HFFc6 (cell line): Measurements from ENCODE around the gene GABPB2. TPM values are rescaled to one million over a fixed set of nuclear protein-coding genes. Genes with fewer than 3 reads are reported as not detected.

Experiments used
- DNase-seq: peaks from one replicate; pipeline ENCODE4 v3.0.0-alpha.2; 2018
- H3K27ac Mint-ChIP-seq: 2 replicates; pipeline ENCODE4 v1.8.0; 2020; ENCODE audit warnings: mild to moderate bottlenecking, mixed read lengths
- H3K27me3 Mint-ChIP-seq: 2 replicates; pipeline ENCODE4 v1.8.0; 2021; ENCODE audit warnings: mild to moderate bottlenecking, moderate library complexity, mixed read lengths; ENCODE audit not compliant: insufficient read depth
- H3K36me3 Mint-ChIP-seq: 2 replicates; pipeline ENCODE4 v1.8.0; 2021; ENCODE audit warnings: low read depth, mixed read lengths
- H3K4me1 Mint-ChIP-seq: 2 replicates; pipeline ENCODE4 v1.8.0; 2020; ENCODE audit warnings: low read depth, mixed read lengths
- H3K4me3 Mint-ChIP-seq: 2 replicates; pipeline ENCODE4 v1.8.0; 2020; ENCODE audit warnings: mild to moderate bottlenecking, moderate library complexity, mixed read lengths
- H3K9me3 Mint-ChIP-seq: 2 replicates; pipeline ENCODE4 v1.8.0; 2020; ENCODE audit warnings: mild to moderate bottlenecking, mixed read lengths
- CTCF ChIP-seq: fragments of 200-600 bp; sonication (generic); IDR thresholded peaks from 2 replicates; pipeline ENCODE4 v1.5.0; 2021; ENCODE audit warnings: antibody characterized with exemption, mild to moderate bottlenecking
- total RNA-seq, 6 experiments: library from RNA; stranded (reverse); fragmentation: NEBNext Ultra II Directional; extraction: Animal tissue kit (Norgen Biotek cat#: 25700); gene quantifications; 2 replicates in 1 of 6; 3 replicates in 5 of 6; pipeline ENCODE4 v1.2.3, GENCODE V29; 2021

The GABPB2 gene
- total RNA-seq, 6 experiments from 2014 or later, result 10.6 to 12.2 (median 11.5) TPM

- no peak for DNase-seq
- Mint-ChIP-seq H3K9me3 (no peaks in the 10 kb centered on the region), H3K36me3 (no peaks in the 10 kb centered on the region), H3K4me3 (no peak overlapping the region), H3K4me1 (peaks cover 20% of the 10 kb centered on the region), H3K27me3 (peaks cover 17% of the 10 kb centered on the region), H3K27ac (no peak overlapping the region)
- TF ChIP-seq CTCF, result no peak
Observed at GRCh38 chr1:151143057-151143435, 72.5 kb downstream of the GABPB2 start.

GRCh38 chr1:151143986-151144385, 73.4 kb downstream of the GABPB2 start:
- DNase-seq, result no peak
- no peaks in the 10 kb centered on the region for H3K36me3 Mint-ChIP-seq
- no peak overlapping the region for H3K27ac Mint-ChIP-seq
- H3K27me3 Mint-ChIP-seq, result peaks cover 17% of the 10 kb centered on the region
- TF ChIP-seq CTCF, result no peak
- H3K4me3 Mint-ChIP-seq, result no peak overlapping the region
- no peaks in the 10 kb centered on the region for H3K9me3 Mint-ChIP-seq
- H3K4me1 Mint-ChIP-seq, result peaks cover 20% of the 10 kb centered on the region

- Mint-ChIP-seq H3K27me3 (peaks cover 15% of the 10 kb centered on the region), H3K36me3 (no peaks in the 10 kb centered on the region), H3K4me3 (no peak overlapping the region)
Observed at GRCh38 chr1:151144474-151145303, 74.1 kb downstream of the GABPB2 start.

DNA sequence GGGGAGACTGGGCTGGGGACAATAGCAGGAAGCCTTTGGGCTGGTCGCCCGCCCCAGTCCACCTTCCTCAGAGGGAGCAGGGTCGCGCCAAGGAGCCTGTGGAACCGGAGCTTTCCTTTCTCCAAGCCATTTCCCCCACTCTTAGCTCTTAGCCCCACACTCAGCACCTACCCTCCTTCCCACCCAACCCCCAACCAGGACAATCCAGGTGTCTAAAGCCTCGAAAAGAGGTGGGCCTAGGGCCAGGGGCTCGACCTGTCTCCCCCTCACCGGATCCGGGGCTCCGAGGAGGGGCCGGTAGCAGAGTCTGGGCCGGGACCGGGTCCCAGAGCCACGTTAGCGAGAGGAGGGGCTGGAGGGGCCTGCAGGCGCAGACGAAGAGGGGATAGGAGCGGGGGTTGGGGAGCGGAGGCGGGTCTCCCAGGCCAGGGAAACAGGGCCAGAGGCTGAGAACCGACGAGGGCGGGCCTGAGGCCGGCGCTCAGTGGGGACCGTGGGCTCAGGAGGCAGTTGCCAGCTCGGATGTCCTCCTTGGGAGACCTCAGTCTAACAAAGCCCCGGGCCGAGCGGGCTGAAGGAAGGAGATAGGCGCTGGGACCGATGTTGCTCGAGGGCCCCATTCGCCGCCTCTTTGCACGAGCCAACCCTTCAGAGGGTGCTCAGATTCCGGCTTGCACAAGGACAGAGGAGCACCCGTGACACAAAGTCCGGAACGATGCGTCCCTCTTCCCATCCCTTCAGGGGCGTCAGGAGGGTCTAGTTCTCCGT, 74.9 kb downstream of the GABPB2 start:
- H3K36me3 Mint-ChIP-seq, result no peaks in the 10 kb centered on the region
- H3K9me3 Mint-ChIP-seq, result no peaks in the 10 kb centered on the region
- peaks cover 12% of the 10 kb centered on the region for H3K27me3 Mint-ChIP-seq
- peaks cover 20% of the 10 kb centered on the region for H3K4me1 Mint-ChIP-seq
- no peak for DNase-seq
- no peak for TF ChIP-seq CTCF
- H3K27ac Mint-ChIP-seq, result no peak overlapping the region
- peak overlapping the region; percentile 87 for H3K4me3 Mint-ChIP-seq

More at GRCh38 chr1:151144474-151145303, 74.1 kb downstream of the GABPB2 start:
- no peak for TF ChIP-seq CTCF
- H3K27ac Mint-ChIP-seq, result no peak overlapping the region
- peaks cover 20% of the 10 kb centered on the region for H3K4me1 Mint-ChIP-seq
- DNase-seq, result no peak
- H3K9me3 Mint-ChIP-seq, result no peaks in the 10 kb centered on the region

- H3K27ac Mint-ChIP-seq, result no peak overlapping the region
- H3K4me1 Mint-ChIP-seq, result peaks cover 20% of the 10 kb centered on the region
- peaks cover 12% of the 10 kb centered on the region for H3K27me3 Mint-ChIP-seq
- peak overlapping the region; percentile 87 for H3K4me3 Mint-ChIP-seq
- no peaks in the 10 kb centered on the region for H3K9me3 Mint-ChIP-seq
- no peaks in the 10 kb centered on the region for H3K36me3 Mint-ChIP-seq
- no peak for TF ChIP-seq CTCF
- DNase-seq, result no peak
Observed at GRCh38 chr1:151146072-151146411, 75.5 kb downstream of the GABPB2 start.
